Measurements from ENCODE around the gene ADGRB3. TPM values are rescaled to one million over a fixed set of nuclear protein-coding genes. Genes with fewer than 3 reads are reported as not detected.

ADGRB3 gene
- polyA plus RNA-seq, 3 donors: 0.04 to 0.23 (median 0.05) TPM

- WGBS (ENCODE audit: insufficient coverage): no CpG with 5 or more reads among the region's 1 CpG
- H3K4me1 Mint-ChIP-seq: no peaks in the 10 kb centered on the region
These were observed 705.1 kb downstream of the ADGRB3 start for GRCh38 chr6:69340196-69340595.

GRCh38 chr6:69343851-69344250, 708.8 kb downstream of the ADGRB3 start:
- no peaks in the 10 kb centered on the region for H3K36me3 Mint-ChIP-seq
- no peak for DNase-seq
- no peaks in the 10 kb centered on the region for H3K79me2 ChIP-seq (ENCODE audit: insufficient read depth, low read length)
- no peaks in the 10 kb centered on the region for H3K4me1 ChIP-seq (ENCODE audit: control insufficient read depth in 1 of 2, insufficient read depth in 2 of 2, low read length in 2 of 2)
- no peaks in the 10 kb centered on the region for H4K20me1 ChIP-seq (ENCODE audit: insufficient read depth, low read length)
- H3K4me2 ChIP-seq (replicated peaks; ENCODE audit: extremely low read depth, low read length, poor library complexity, severe bottlenecking): no peak overlapping the region
- intact Hi-C loops (cut with micrococcal nuclease): no loop called here
- WGBS (ENCODE audit: insufficient coverage): no CpG with 5 or more reads among the region's 2 CpGs
- H3K4me3 Mint-ChIP-seq: no peak overlapping the region
- H3K27ac Mint-ChIP-seq: no peak overlapping the region
- H3K9me3 ChIP-seq (replicated peaks in 1 of 2; ENCODE audit: control insufficient read depth in 1 of 2, insufficient read depth in 1 of 2, low read length in 2 of 2): no peaks in the 10 kb centered on the region
- H2AFZ ChIP-seq (ENCODE audit: insufficient read depth, low read depth, low read length, poor library complexity, severe bottlenecking): no peak overlapping the region
- no peaks in the 10 kb centered on the region for H3K27me3 ChIP-seq (ENCODE audit: control insufficient read depth in 2 of 2, insufficient read depth in 2 of 2, low read length in 2 of 2)
- H3K4me3 ChIP-seq (replicated peaks in 1 of 3; ENCODE audit: low read depth in 2 of 3, low read length in 3 of 3): no peak overlapping the region
- no peak for TF ChIP-seq CTCF (IDR thresholded peaks at IDR 0.05)
- peaks cover 0 to 13% (median 4%) of the 10 kb centered on the region in 7 donors for H3K9me3 Mint-ChIP-seq
- H3K27me3 Mint-ChIP-seq (ENCODE audit: low read depth in 3 of 3): no peaks in the 10 kb centered on the region
- H3K36me3 ChIP-seq (replicated peaks in 1 of 2; ENCODE audit: control insufficient read depth in 1 of 2, insufficient read depth in 2 of 2, low read length in 2 of 2): no peaks in the 10 kb centered on the region
- H3K4me1 Mint-ChIP-seq: no peaks in the 10 kb centered on the region
- no peak overlapping the region for H3K9ac ChIP-seq (ENCODE audit: insufficient read depth, low read length, poor library complexity, severe bottlenecking)
- H3K27ac ChIP-seq (ENCODE audit: low read depth in 1 of 2, low read length in 2 of 2): no peak overlapping the region

More at GRCh38 chr6:69340196-69340595, 705.1 kb downstream of the ADGRB3 start:
- no peaks in the 10 kb centered on the region for H4K20me1 ChIP-seq (ENCODE audit: insufficient read depth, low read length)
- intact Hi-C loops (cut with micrococcal nuclease): no loop called here
- H3K4me1 ChIP-seq (ENCODE audit: control insufficient read depth in 1 of 2, insufficient read depth in 2 of 2, low read length in 2 of 2): no peaks in the 10 kb centered on the region
- no peaks in the 10 kb centered on the region for H3K9me3 ChIP-seq (replicated peaks in 1 of 2; ENCODE audit: control insufficient read depth in 1 of 2, insufficient read depth in 1 of 2, low read length in 2 of 2)
- no peak overlapping the region for H3K4me2 ChIP-seq (replicated peaks; ENCODE audit: extremely low read depth, low read length, poor library complexity, severe bottlenecking)
- H3K9me3 Mint-ChIP-seq: peaks cover 0 to 3% (median 0%) of the 10 kb centered on the region in 7 donors
- H3K4me3 ChIP-seq (replicated peaks in 1 of 3; ENCODE audit: low read depth in 2 of 3, low read length in 3 of 3): no peak overlapping the region
- H3K4me3 Mint-ChIP-seq: no peak overlapping the region
- H3K36me3 Mint-ChIP-seq: no peaks in the 10 kb centered on the region
- TF ChIP-seq CTCF (IDR thresholded peaks at IDR 0.05): no peak
- no peak overlapping the region for H3K27ac ChIP-seq (ENCODE audit: low read depth in 1 of 2, low read length in 2 of 2)
- no peaks in the 10 kb centered on the region for H3K27me3 Mint-ChIP-seq (ENCODE audit: low read depth in 3 of 3)
- H3K27ac Mint-ChIP-seq: no peak overlapping the region
- H3K79me2 ChIP-seq (ENCODE audit: insufficient read depth, low read length): no peaks in the 10 kb centered on the region
- no peak overlapping the region for H3K9ac ChIP-seq (ENCODE audit: insufficient read depth, low read length, poor library complexity, severe bottlenecking)
- no peaks in the 10 kb centered on the region for H3K36me3 ChIP-seq (replicated peaks in 1 of 2; ENCODE audit: control insufficient read depth in 1 of 2, insufficient read depth in 2 of 2, low read length in 2 of 2)
- no peaks in the 10 kb centered on the region for H3K27me3 ChIP-seq (ENCODE audit: control insufficient read depth in 2 of 2, insufficient read depth in 2 of 2, low read length in 2 of 2)
- DNase-seq: no peak
- no peak overlapping the region for H2AFZ ChIP-seq (ENCODE audit: insufficient read depth, low read depth, low read length, poor library complexity, severe bottlenecking)
